ENCODE results near the gene MCOLN2. TPM values are rescaled to one million over a fixed set of nuclear protein-coding genes. Genes with fewer than 3 reads are reported as not detected.

Gene MCOLN2
- total and polyA plus RNA-seq, 2 of the 13 experiments (the other 11 are each of a cell fraction or from before 2014, with no cell fraction given) = not detected

DNA sequence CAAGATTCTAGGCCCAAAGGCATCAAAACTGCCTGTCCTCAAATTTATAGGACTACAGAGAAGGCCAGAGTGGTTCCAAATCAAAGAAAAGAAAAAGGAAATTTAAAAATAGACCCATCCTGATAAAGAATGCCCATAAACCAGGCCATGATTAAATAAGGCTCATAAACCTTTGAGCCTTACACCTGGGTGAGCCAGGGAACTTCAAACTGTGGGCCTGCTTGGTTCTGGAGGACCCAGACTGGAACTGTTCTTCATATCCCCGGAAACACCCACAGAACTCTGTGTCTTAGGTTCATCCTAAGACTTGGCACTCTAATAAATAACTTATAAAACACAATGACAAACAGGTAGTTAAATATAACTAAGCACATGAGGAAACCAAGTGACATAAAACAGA lies 28.8 kb downstream of the MCOLN2 start:
- no TSS peak for BruUV-seq (replicated peaks)
- Histone ChIP-seq H3K4me3 (replicated peaks in 1 of 3; ENCODE audit: insufficient read depth in 1 of 3, low read depth in 2 of 3, low read length in 3 of 3) (no peak overlapping the region), H3K36me3 (replicated peaks in 1 of 2; ENCODE audit: control insufficient read depth in 1 of 2, insufficient read depth in 2 of 2, low read length in 2 of 2) (no peaks in the 10 kb centered on the region), H3K79me2 (ENCODE audit: insufficient read depth, low read length) (no peaks in the 10 kb centered on the region), H3K9ac (ENCODE audit: insufficient read depth, low read depth, low read length) (no peak overlapping the region), H2AFZ (ENCODE audit: low read length) (no peak overlapping the region), H3K27me3 (ENCODE audit: control insufficient read depth in 1 of 2, insufficient read depth in 2 of 2, low read length in 2 of 2) (no peaks in the 10 kb centered on the region), H3K27ac (ENCODE audit: extremely low read length, insufficient read depth, low read length) (no peak overlapping the region), H4K20me1 (ENCODE audit: insufficient read depth, low read length) (no peaks in the 10 kb centered on the region), H3K4me1 (ENCODE audit: insufficient read depth, low read length) (no peaks in the 10 kb centered on the region), H3K4me2 (ENCODE audit: low read depth, low read length) (no peak overlapping the region), H3K9me3 (ENCODE audit: low read length) (no peaks in the 10 kb centered on the region)
- POLR2A ChIA-PET = no interaction called here
- ATAC-seq = no peak
- in situ Hi-C loops (cut with HindIII; ENCODE audit: extremely low pct_ligation_motif_present, low pct_unique_long_range_greater_than_20kb) (no loop called here), intact Hi-C loops (cut with micrococcal nuclease; ENCODE audit: unreplicated experiment) (no loop called here)
- WGBS (ENCODE audit: low lambda C conversion rate) = 0% methylated on average over 1 of the region's 1 CpG
- CTCF ChIA-PET (ENCODE audit: low intra/inter-chr PET ratio, low total read pairs) = no interaction called here
- FAIRE-seq = no peak
- no peak for DNase-seq (ENCODE audit: low spot score)
- TF ChIP-seq ZUFSP (CRISPR knock-in tag; IDR thresholded peaks at IDR 0.05; ENCODE audit: borderline replicate concordance) (no peak), KDM4B (CRISPR knock-in tag; IDR thresholded peaks at IDR 0.05) (no peak), ZNF292 (CRISPR knock-in tag; IDR thresholded peaks at IDR 0.05; ENCODE audit: borderline replicate concordance, low read depth) (no peak), U2AF2 (IDR thresholded peaks at IDR 0.05; ENCODE audit: low read depth, low read length) (no peak), ZNF432 (CRISPR knock-in tag; IDR thresholded peaks at IDR 0.05; ENCODE audit: borderline replicate concordance) (no peak), ZNF766 (CRISPR knock-in tag; IDR thresholded peaks at IDR 0.05; ENCODE audit: borderline replicate concordance) (no peak), TCF7L2 (IDR thresholded peaks at IDR 0.05; ENCODE audit: low read depth, low read length) (no peak), SRSF1 (optimal IDR thresholded peaks at IDR 0.05; ENCODE audit: low read depth, low read length) (no peak), TOE1 (CRISPR knock-in tag; IDR thresholded peaks at IDR 0.05) (no peak), ZNF530 (CRISPR knock-in tag; IDR thresholded peaks at IDR 0.05; ENCODE audit: low read depth) (no peak), ZNF614 (CRISPR knock-in tag; IDR thresholded peaks at IDR 0.05; ENCODE audit: borderline replicate concordance) (no peak), FOXC1 (CRISPR knock-in tag; IDR thresholded peaks at IDR 0.05; ENCODE audit: borderline replicate concordance) (no peak), ZNF883 (CRISPR knock-in tag; IDR thresholded peaks at IDR 0.05; ENCODE audit: not compliant biosample characterization) (no peak)
- TF ChIP-seq, protein P1, sequence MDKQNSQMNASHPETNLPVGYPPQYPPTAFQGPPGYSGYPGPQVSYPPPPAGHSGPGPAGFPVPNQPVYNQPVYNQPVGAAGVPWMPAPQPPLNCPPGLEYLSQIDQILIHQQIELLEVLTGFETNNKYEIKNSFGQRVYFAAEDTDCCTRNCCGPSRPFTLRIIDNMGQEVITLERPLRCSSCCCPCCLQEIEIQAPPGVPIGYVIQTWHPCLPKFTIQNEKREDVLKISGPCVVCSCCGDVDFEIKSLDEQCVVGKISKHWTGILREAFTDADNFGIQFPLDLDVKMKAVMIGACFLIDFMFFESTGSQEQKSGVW (CRISPR knock-in tag; IDR thresholded peaks at IDR 0.05; ENCODE audit: borderline replicate concordance) = no peak
- TF ChIP-seq, protein P2, sequence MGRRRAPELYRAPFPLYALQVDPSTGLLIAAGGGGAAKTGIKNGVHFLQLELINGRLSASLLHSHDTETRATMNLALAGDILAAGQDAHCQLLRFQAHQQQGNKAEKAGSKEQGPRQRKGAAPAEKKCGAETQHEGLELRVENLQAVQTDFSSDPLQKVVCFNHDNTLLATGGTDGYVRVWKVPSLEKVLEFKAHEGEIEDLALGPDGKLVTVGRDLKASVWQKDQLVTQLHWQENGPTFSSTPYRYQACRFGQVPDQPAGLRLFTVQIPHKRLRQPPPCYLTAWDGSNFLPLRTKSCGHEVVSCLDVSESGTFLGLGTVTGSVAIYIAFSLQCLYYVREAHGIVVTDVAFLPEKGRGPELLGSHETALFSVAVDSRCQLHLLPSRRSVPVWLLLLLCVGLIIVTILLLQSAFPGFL (CRISPR knock-in tag; IDR thresholded peaks at IDR 0.05) = no peak
- TF ChIP-seq, protein P3, sequence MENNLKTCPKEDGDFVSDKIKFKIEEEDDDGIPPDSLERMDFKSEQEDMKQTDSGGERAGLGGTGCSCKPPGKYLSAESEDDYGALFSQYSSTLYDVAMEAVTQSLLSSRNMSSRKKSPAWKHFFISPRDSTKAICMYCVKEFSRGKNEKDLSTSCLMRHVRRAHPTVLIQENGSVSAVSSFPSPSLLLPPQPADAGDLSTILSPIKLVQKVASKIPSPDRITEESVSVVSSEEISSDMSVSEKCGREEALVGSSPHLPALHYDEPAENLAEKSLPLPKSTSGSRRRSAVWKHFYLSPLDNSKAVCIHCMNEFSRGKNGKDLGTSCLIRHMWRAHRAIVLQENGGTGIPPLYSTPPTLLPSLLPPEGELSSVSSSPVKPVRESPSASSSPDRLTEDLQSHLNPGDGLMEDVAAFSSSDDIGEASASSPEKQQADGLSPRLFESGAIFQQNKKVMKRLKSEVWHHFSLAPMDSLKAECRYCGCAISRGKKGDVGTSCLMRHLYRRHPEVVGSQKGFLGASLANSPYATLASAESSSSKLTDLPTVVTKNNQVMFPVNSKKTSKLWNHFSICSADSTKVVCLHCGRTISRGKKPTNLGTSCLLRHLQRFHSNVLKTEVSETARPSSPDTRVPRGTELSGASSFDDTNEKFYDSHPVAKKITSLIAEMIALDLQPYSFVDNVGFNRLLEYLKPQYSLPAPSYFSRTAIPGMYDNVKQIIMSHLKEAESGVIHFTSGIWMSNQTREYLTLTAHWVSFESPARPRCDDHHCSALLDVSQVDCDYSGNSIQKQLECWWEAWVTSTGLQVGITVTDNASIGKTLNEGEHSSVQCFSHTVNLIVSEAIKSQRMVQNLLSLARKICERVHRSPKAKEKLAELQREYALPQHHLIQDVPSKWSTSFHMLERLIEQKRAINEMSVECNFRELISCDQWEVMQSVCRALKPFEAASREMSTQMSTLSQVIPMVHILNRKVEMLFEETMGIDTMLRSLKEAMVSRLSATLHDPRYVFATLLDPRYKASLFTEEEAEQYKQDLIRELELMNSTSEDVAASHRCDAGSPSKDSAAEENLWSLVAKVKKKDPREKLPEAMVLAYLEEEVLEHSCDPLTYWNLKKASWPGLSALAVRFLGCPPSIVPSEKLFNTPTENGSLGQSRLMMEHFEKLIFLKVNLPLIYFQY (CRISPR knock-in tag; IDR thresholded peaks at IDR 0.05; ENCODE audit: borderline replicate concordance) = no peak

Data from HepG2 (cell line).